Measurements from ENCODE around the gene TARBP1.
"Not testable (repeated sequence)": the region's sequence is repeated elsewhere in the genome, so short reads cannot be mapped to it uniquely, and the experiment has no call there.

Gene TARBP1

DNA sequence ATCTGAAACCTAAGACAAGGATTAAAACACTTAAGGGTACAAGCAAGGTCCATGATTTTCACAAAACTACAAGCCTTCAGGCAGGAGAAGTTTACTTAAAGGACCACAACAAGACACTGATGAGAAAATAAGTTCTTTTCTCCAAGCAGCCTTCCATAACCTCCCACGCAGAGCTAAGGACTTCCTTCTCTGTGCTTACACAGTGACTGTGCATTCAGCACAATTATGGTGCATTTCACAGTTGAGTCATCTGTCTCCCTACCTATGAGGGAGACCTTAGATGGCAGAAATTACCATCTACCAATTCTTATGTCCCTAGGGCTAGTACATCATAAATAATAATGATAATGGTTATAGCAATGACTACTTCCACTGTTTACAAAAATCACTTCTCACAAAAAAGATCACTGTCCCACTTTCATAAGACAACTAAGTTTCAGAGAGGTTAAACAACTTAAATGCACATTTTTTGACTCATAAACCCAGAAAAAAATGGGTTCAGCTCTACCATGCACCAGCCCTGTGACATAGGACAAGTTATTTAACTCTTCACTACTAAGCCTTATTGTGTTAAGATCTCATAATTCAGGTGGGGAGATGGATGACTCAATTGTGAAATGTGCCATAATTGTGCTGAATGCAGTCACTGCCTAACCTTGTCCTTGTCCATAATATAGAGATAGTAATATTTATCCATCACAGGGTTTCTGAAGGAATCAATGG is 45.3 kb downstream of the TARBP1 start:
- no peak for DNase-seq

DNA sequence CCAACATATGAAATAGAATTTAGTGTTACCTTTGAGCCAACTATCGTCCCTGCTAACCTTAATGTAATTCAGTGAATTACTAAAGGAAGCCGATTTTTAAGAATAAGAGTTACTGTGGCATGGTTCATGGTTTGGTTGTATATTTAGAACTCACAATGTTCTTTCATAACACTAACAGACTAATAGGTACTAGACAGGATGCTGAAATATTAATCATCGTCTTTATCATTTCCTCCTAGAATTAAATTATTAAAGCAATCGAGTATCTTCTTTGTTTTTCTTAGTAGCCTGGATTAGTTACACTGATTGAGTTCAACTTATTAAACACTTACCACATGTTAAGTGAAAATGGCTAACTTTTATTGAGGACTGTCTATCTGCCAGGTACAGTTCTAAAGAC is 47.7 kb downstream of the TARBP1 start:
- no peak for DNase-seq

DNA sequence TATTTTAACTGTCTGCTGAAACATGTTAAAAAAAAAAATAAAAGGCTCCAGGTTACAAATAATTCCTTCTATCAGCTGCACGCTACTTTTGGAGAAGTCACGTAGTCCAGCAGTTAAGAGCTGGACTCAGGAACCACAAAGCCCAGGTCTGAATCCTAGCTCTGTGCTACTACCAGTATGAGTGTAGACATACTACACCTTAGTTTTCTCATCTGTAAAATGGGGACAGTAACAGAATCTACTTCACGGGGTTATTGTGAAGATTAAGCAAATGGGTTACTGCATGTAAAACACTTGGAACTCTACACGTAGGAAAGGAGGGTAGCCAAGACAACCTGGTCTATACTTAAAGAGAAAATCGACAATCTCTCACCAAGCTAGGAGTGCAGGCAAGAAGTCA is 48.3 kb downstream of the TARBP1 start:
- DNase-seq = no peak

DNA sequence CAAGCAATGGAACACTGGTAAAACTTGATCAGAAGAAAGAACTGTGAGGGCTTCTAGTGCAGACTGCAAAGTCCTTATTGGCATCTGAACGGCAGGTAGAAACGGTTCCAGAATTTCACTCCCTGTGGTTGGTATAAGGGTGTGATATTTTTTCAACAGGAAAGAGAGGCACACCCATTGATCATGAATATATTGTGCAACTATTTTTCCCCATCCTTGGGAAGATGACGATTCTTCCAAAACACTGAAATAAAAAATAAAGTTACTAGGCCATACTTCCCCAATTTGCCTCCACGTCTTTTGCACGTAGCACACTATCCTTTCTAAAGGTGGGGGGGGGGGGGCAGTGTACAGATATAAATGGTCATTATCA is 49.6 kb downstream of the TARBP1 start:
- no peak for DNase-seq

DNA sequence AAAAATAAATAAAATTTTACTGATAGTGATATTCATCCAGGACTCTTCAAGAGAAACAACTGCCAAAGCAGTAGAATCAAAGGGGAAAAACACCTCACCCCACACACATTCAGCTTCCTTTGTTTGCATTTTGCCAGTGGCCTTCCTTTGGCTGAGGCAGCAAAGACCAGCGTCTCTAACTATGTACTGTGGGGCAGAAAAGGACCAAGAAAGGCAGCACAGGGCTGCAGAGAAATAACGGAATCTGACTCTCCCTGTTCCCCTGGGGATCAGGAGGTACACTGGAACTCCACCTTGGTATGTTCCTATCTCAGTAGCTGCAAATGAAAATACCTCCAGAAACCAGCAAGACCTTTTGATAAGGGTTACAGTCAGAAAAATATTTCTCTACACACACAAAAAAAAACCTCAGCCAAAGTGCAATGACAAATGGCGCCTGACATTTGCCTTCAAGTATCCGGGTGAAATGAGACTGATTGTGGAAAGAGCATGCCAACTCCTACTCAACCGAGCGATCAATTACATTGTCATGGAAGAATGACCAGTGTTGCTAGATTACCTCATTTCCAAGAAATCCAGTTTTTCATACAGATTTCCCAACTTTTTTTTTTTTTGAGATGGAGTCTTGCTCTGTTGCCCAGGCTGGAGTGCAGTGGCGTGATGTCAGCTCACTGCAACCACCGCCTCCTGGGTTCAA is 50.9 kb downstream of the TARBP1 start:
- DNase-seq = no peak

DNA sequence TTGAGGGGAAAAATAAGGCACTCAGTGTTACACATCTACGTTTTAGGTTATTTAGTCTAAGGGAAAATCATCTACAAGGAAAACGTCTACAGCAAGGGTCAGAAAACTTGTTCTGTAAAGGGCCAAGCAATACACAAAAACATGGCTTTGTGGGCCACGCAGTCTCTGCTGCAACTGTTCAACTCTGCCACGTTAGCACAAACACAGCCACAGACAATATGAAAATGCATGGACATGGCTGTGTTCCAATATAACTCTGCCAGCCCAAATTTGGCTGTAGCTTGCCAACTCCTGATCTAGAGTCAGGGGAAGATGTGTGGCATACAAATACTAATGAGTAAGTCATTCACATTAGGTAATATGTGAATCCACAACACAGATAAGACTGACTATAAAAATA is 65.0 kb downstream of the TARBP1 start:
- DNase-seq = no peak

DNA sequence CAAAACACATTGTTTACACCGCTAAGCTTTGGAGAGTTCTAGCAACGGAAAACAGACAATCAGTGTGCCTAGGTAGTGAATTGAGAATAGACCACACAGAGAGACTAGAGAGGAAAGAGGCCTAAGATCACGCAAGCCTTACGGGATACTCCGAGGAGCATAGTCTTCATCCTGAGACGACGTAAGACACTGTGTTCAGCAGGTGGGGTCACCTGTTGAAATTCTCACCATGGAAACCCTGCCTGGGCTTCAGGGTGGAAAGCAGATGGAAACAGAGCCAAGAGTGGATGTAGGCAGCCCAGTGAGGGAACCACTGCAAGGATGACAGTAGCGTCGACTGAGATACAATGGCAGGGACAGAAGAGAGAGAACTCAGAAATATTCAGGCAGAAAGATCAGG is 65.5 kb downstream of the TARBP1 start:
- no peak for DNase-seq

DNA sequence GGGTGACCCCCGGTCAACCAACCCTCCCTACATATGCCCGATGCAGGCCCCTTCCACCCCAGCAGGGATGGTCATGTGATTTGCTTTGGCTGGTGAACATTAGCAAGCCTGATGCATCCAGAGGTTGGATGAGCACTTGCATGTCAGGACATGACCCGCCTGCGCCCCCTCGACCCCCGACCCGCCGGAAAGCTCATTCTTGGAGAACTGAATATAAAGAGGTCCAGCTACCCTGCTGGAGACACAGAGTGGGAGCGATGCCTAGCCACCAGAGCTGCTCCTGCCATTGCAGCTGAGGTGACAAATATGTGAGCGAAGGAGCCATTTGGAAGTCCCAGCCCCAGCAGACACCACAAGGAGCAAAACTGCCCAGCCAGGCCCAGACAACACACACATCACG is 66.1 kb downstream of the TARBP1 start:
- no peak for DNase-seq

DNA sequence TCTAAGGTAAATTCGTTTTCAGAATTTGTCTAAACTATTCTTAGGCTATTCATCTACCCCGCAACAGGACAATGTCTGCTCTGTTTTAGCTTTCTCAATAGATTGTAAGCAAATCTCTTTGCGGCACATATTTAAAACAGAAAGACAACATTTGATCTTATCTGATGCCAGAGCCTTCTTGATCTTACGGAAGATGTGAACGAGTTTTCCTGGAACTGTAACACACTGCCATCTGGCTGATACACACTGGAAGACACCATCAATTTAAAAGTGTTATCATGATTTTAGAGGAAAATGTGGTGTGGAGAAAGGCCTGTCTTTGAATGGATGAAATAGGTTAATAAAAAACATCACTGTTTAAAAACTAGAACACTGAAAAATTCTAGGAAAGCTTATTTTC is 69.7 kb downstream of the TARBP1 start:
- DNase-seq = no peak

DNA sequence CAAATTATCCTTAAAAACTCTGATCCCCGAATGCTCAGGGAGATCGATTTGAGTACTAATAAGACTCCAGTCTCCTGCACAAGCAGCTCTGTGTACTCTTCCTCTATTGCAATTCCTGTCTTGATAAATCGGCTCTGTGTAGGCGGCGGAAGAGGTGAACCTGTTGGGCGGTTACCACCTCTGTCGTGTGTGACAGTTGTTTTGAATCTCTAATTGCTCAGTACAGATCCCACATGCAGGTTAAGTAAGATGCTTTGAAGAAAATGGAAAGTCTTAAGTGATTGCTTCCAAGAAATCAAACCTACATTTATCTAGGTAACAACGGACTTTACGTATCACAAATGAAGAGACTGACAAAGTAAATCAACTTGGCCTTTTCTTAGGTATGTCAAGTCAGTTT is 70.2 kb downstream of the TARBP1 start:
- DNase-seq = peak; percentile 87

DNA sequence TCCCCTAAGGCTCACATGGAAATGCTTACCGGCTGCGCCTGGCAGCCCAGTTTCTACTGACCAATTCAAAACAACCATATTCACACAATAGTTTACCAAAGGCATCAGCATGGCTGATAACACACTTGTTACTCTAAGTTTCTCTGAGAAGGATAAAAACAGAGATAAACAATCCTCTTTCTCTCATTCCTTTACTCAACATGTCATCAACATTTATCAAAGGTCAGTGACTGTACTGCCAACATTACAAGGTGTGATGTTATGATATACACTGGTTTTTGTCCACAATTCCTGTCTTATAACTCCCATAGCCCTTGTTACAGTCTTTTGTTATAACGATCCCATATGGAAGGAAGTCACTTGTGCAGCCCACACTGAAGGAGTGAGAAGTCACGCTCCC is 72.1 kb downstream of the TARBP1 start:
- no peak for DNase-seq

DNA sequence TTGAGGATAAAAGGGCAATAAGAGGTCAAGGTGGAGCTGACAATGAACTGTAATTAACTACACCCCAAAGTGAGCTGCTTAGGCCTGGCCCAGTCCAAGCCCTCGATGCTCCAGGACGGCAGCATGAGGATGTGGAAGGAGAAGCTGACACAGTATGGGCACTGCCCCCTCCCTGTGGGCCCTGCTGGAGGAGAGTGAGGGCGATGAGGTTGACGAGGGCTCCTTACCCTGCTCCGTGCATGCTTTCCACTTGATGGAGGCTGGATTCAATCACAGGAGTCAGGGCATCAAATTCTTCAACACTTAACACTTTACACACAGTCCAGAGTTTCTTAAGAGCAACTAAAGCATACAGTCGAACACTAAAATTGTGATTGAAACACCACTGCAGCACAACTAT is 73.3 kb downstream of the TARBP1 start:
- DNase-seq = no peak

DNA sequence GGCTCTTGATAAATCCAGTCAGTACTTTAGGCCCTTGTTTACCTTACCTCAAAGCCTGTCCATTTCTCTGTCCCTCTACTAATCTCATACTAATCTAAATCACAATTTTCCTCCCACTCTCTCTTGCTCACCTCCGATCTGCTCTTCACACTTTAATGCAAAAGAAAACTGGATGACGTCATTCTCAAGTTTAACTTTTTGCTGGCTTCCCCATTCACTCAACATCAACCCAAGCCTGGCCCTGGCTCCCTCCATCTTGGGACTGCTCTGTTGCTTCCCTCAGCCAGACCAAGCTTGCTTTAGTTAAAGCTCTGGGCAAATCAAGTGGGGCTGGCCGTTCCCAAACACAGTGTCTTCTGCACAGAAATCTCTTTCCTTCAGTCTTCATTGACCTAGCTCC is 76.0 kb downstream of the TARBP1 start:
- DNase-seq = no peak

DNA sequence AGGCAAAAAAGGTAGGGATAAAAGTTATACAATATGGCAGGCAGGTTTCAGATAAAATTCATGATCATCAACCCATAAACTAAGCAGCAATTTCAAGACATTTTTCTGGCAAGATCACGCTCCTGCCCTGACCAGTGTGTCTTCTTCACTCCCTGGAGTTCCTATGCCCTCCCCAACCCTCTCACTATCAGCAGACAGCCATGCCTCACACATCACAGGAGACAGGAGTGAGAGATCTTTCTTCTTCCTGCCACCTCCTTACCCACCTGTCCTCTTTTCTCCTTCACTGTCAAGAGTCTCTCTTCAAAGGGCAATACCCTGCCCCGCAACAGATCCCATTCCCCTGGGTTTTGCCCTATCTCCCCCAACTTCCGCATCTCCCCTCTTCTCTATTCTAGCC is 77.3 kb downstream of the TARBP1 start:
- no peak for DNase-seq

DNA sequence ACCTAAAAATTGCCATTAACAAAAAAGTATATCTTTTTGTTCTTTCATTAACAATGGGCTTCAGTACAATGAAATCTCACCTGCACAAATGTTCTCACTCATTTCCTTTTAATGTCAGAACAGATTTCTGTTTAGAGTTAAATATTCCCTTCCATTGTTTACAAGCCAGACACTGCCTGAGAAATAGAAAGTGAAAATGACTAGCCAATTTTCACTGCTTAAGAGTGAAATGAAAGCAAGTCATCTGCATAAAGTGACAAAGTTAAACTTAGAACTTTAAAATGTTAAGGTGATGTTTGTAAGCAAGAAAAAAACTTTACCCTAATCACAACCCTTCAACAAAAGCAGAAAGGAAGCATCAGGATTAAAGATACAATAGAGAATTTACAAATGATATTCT is 78.2 kb downstream of the TARBP1 start:
- no peak for DNase-seq

DNA sequence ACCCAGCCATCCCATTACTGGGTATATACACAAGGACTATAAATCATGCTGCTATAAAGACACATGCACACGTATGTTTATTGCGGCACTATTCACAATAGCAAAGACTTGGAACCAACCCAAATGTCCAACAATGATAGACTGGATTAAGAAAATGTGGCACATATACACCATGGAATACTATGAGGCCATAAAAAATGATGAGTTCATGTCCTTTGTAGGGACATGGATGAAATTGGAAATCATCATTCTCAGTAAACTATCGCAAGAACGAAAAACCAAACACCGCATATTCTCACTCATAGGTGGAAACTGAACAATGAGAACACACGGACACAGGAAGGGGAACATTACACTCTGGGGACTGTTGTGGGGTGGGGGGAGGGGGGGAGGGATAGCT is 79.5 kb downstream of the TARBP1 start:
- DNase-seq = not testable (repeated sequence)

DNA sequence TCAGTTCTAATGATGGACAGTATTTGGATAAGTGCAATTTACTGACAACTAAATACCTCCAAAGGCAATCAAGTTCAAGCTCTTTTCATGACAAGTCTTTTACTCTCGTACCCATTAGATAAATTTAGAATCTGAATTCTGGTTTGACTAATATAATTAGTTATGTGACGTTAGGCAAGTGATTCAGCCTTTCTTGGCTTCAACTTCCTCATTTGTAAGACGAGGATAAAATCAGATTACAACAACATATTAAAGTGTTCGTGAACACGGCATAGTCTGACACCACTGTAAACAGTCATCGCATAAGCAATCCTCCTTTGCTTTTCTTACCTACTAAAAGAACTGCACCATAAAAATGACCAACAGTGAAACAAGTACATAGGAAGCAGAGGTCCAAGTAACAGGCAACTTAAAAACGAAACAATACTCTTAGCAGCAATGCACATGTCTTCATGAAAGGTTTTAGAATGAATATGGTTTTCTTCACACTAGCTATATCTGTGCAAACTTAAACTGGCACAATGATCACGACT is 80.1 kb downstream of the TARBP1 start:
- DNase-seq = no peak

DNA sequence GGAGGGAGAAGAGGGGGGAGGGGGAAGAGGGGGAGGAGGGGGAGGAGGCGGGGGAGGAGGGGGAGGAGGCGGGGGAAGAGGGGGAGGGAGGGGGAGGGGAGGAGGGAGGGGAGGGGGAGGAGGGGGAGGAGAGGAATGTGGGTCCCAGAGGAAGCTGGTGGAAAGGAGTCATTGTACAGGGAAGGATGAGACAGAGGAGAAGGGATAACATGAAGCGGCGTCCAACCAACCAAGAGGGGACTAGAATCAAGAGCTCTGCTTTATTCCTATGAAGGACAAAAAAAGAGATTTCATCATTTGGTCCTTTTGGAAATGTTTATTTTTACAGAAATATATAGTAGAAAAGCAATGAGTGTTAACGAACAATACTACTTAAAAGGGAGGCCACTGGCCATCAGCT is 81.2 kb downstream of the TARBP1 start:
- no peak for DNase-seq

DNA sequence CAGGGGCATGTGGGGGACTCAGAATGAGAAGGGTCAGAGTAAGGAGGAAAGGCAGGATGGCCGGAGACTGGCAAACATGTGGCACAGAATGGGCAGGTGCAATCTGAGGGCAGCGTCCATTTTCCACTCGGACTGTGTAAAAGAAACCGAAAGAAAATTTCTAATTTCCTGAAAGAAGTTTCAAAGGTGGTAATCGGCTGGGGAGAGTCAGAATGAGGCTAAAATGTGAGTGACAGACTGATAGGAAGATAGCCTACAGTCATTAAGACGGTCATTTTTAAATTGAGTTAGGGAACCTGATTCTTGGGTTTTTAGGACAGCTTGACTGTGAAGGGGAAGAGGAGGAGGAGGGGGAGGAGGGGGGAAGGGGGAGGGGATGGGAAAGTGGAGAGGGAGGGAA is 82.1 kb downstream of the TARBP1 start:
- DNase-seq = no peak

DNA sequence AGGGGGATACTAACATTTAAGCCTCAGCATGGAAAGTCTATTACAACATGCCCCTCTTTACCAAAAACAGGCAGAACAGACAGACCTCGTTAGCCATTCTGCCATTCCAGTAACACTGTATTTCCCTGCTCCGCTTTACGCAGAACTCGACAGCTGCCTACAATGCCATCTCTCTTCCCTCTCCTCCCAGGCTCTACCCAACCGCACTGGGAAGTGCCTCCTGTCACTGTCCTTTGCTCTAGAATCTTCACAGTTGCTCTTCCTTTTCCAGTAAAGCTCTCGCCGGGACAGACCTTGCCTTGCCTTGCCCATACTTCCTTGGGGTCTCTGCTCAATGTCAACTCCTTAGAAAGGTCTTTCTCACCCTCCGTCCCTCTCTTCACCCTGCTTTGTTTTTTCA is 82.9 kb downstream of the TARBP1 start:
- DNase-seq = no peak

DNA sequence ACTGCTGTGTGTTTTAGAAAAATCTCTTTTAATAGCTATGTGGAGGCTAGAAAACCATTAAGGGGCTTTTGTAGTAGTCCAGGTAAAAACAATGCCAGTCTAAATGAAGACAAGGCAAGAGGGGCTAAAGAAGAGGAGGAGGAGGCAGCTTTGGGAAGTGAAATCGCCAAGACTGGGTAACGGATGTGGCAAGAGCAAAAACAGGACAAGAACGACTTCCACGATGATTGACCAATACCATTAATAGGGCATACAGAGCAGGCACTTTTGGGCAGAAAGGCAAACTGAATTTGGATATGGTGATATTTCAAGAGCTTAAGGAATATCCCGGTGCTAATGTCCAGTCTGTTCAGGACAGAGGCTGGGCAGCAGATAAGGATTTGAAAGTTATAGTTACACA is 83.7 kb downstream of the TARBP1 start:
- DNase-seq = no peak

DNA sequence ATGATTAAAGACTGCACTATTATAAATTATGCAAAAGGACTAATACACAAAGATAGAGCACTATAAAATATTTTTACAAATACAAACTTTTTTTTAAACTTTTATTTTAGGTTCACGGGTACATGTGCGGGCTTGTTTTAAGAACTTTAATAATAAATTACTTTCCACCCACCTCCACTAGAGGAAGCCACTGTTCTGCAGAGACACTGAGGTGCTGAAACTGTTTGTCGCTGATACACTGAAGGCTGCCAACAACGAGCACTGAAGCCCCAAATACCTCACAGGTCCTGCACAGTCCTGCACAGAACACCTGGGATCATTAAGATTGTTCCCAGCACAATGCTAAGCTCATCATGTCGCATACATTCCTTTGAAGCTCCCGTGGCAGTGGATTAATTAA is 85.8 kb downstream of the TARBP1 start:
- no peak for DNase-seq

DNA sequence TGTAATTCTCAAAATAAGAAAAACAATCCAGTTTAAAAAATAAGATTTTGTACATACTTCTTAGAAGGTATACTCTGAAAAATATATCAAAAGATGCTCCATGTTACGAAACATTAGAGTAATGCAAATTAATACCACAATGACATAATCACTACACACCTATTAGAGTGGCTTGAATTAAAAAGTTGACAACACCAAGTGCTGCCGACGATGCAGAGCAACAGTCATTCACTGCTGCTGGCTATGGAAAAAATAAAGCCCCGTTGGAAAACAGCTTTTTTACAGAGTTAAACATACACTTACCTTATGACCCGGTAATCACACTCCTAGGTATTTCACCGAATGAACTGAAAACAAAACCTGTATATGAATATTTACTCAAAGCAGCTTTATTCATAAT is 90.9 kb downstream of the TARBP1 start:
- no peak for DNase-seq

DNA sequence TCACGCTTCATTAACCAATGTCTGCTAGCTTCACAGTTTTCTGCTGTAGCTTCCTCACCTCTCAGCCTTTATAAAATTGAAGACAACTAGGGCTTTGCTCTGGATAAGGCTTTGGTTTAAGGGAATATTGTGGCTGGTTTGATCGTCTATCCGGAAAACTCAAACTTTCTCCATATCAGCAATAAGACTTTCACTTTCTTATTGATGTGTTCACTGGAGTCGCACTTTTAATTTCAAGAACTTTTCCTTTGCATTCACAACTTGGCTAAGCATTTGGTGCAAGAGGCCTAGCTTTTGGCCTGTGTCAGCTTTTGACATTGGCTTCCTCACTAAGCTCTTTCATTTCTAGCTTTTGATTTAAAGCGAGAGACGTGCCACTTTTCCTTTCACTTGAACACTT is 92.9 kb downstream of the TARBP1 start:
- DNase-seq = no peak
